ENCODE measurements around the gene TTC33. TPM values are rescaled to one million over a fixed set of nuclear protein-coding genes. Genes with fewer than 3 reads are reported as not detected.

The TTC33 gene
- total and polyA plus RNA-seq, 2 of the 13 experiments (the other 11 are each of a cell fraction or from before 2014, with no cell fraction given): 4.5 to 20.0 TPM

- no peak for TF ChIP-seq MLXIP (CRISPR knock-in tag; IDR thresholded peaks at IDR 0.05; ENCODE audit: borderline replicate concordance)
- TF ChIP-seq TOPORS (CRISPR knock-in tag; IDR thresholded peaks at IDR 0.05): no peak; the same call in 1 of the 2 replicates
- 0 out of 2 replicates have a peak, but pooled peaks have one; percentile 70 for TF ChIP-seq SNAI1 (CRISPR knock-in tag; IDR thresholded peaks at IDR 0.05; ENCODE audit: borderline replicate concordance)
- TF ChIP-seq NFIB (CRISPR knock-in tag; IDR thresholded peaks at IDR 0.05; ENCODE audit: borderline replicate concordance): no peak
- TF ChIP-seq BATF2 (CRISPR knock-in tag; IDR thresholded peaks at IDR 0.05): 0 out of 2 replicates have a peak, but pooled peaks have one; percentile 56
- no peak for TF ChIP-seq PBX3 (CRISPR knock-in tag; IDR thresholded peaks at IDR 0.05; ENCODE audit: borderline replicate concordance)
- no peak for TF ChIP-seq PLRG1 (conservative IDR thresholded peaks at IDR 0.05)
- no peak for TF ChIP-seq ZNF362 (CRISPR knock-in tag; IDR thresholded peaks at IDR 0.05; ENCODE audit: borderline replicate concordance)
- TF ChIP-seq CENPT (CRISPR knock-in tag; IDR thresholded peaks at IDR 0.05; ENCODE audit: low read depth): no peak
- no peak for TF ChIP-seq ZFP36L1 (CRISPR knock-in tag; IDR thresholded peaks at IDR 0.05)
- TF ChIP-seq MEIS2 (CRISPR knock-in tag; IDR thresholded peaks at IDR 0.05): no peak
- TF ChIP-seq ZSCAN5A (CRISPR knock-in tag; IDR thresholded peaks at IDR 0.05; ENCODE audit: borderline replicate concordance): peak; percentile 51; the same call in 1 of the 2 replicates
- peak; percentile 73 for TF ChIP-seq FOSL2 (CRISPR knock-in tag; IDR thresholded peaks at IDR 0.05)
- TF ChIP-seq ZNF674 (CRISPR knock-in tag; IDR thresholded peaks at IDR 0.05; ENCODE audit: low read depth): no peak
- peak; percentile 92 for TF ChIP-seq SALL1 (CRISPR knock-in tag; IDR thresholded peaks at IDR 0.05)
- no peak for TF ChIP-seq ARHGAP35 (CRISPR knock-in tag; IDR thresholded peaks at IDR 0.05; ENCODE audit: borderline replicate concordance)
- peak in 1 of 2 experiments; percentile 67; a peak in 2 of 4 replicates for TF ChIP-seq ATF4 (CRISPR knock-in tag; IDR thresholded peaks at IDR 0.05)
- TF ChIP-seq ONECUT2 (CRISPR knock-in tag; IDR thresholded peaks at IDR 0.05): no peak
- TF ChIP-seq KMT2A (CRISPR knock-in tag; IDR thresholded peaks at IDR 0.05): peak; percentile 90
Measured at GRCh38 chr5:40755407-40756365, at the start of gene TTC33 (continued).
